Activated CD4-positive, alpha-beta T cell treated with anti-CD3 and anti-CD28 coated beads, Interleukin-2, amount 50 U/mL, for 48 hours (primary cell): ENCODE results near the gene KIF6.

Source experiments
- DNase-seq, 2 experiments: peaks; one replicate each; pipeline ENCODE4 v3.0.0-alpha.2; 2020

KIF6 gene

DNA sequence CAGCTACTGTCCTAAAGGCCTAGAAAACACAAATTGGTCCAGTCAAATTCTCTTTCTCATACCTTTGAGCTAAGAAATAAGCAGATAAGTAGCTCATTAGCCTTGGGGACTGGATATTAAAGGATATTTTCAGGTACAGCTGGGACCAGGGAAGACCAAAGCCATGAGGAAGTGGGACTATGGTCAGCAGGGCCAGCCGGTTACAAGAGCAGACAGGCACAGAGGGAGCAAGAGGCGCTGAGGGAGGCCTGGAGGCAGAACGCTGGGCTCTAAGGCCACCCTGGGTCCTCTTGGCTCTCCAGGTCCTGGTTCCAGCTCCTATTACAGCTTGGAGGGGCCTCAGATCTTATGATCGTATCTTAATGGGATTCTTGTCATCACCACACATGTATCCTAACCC lies 314.2 kb downstream of the KIF6 start:
- DNase-seq = no peak

DNA sequence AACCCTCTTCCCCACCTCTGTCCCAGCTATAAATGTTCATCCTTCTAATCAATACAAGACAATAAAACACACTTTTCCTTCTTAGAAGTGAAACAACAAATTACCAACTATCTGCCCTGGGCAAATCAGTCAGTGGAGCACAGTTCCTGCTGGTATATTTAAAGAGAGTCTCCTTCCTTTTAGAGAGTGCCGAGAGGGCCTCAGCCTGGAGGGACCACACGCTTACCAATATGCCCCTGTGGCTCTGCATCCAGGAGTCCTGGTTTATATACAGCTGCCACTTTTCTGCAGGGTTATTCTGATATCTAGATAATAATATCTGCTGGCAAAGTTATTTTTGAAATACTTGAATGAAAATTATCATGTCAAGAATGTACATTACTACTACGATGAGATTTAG lies 315.3 kb downstream of the KIF6 start:
- DNase-seq = no peak

DNA sequence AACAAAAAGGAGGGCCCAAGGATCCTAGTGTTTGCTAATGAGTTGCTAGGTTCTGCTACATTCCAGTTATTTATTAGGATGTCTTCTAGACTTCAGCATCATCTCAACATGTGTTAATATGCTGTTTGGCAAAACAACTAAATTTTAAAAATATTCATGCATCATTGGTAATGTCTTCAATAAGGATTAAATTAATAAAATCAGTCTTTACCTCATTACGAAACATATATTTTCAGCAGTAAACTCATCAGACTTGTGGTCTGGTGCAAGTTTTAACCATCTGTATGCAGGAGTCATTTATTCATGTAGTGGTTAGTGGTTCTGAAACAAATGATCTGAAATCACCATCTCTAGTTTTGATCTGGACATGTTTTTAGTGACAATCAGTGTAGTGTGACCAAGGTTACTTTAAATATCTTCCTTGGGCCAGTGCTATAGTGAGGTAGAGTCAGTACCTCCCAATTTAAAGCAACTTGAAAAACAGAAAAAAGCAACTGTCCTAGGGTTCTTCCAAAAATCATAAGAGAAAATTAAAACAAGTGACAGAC lies 317.7 kb downstream of the KIF6 start:
- DNase-seq = no peak

DNA sequence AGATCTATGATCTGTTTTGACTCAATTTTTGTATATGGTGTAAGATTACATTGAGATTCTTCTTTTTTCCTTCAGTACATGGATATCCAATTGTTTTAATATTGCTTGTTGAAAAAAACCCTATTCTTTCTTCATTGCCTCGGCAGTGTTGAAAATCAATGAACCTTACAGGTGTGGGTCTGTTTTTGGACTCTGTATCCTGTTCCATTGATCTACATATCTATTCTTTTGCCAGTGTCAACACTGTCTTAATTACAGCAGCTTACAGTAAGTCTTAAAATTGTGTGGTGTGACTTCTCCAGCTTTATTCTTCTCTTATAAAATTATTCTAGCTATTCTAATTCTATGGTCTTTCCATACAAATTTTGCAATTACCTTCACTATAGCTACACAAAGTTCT lies 320.9 kb downstream of the KIF6 start:
- no peak for DNase-seq

DNA sequence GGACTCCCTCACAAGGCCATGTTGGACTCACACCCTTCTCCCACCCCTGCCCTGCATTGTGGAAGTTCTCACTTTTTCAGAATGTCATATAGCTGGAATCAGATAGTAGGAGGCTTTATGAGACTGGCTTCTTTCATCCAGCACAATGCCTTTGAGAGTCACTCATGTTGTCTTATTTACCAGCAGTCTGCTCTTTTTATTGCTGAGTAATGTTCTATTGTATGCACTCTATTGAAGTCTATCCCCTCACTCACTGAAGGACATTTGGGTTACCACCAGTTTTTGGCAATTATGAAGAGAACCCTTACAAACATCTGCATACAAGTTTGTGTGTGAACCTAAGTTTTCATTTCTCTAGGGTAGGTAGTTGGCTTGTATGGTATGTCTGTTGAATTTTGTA lies 321.9 kb downstream of the KIF6 start:
- no peak for DNase-seq

DNA sequence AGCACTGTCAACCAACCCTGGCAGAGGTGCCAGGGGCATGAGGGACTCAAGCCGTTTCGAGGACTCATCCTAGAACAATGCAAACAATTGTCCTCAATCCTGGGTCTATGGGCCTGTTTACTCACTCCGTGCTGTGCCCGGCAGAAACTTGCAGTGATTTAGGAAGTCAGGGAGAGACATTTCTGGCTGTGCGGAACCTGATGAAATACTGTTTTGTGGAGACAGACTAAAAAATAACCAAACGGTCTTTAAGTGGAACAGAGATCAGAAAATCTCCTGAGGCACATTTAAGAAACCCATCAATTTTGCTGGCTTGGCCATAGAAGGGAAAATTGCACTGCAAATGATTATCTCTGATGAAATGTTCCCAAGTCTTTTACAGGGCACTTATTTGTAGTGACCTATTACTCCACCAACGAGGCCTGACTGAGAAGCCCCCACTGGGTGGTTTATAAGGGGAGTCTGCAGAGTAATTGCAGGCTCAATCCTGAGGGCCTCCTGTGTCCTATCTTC lies 322.9 kb downstream of the KIF6 start:
- DNase-seq = no peak

DNA sequence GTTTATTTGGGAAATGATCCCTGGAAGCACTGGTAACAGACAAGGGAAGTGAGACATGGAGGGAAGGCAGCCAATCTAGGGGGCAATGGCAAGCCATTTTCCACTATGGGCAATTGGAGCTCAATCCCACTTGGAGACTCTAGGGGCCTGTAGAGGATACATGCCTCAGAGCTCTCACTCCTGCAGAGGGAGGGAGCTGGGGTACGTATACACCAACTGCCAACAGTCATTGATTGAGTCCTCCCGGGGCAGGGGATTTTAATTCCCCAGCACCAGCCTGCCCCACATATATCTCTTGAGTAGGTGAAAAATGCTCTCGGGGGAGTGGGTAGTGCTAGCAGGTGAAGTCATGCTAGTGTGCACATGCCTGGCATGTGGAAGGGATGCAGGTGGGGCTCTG lies 323.8 kb downstream of the KIF6 start:
- no peak for DNase-seq

DNA sequence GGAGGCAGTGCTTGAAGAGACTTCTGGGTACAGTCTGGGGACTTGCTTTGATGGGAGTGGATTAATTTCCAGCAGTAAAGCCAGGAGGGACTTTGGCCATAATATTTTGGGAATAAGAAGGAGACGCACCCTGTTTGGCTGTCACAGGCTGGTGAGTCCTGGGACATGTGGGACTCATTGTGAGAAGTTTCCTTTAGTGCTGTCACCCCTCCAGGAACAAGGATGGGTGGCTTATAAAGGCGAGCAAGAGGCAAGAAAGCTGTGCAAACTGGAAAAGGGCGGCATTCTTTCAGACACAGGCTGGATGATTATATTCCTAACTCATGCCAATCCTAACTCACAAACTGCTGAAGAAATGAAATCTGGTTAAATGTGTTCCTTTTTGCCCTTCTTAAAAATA lies 325.2 kb downstream of the KIF6 start:
- DNase-seq = no peak

DNA sequence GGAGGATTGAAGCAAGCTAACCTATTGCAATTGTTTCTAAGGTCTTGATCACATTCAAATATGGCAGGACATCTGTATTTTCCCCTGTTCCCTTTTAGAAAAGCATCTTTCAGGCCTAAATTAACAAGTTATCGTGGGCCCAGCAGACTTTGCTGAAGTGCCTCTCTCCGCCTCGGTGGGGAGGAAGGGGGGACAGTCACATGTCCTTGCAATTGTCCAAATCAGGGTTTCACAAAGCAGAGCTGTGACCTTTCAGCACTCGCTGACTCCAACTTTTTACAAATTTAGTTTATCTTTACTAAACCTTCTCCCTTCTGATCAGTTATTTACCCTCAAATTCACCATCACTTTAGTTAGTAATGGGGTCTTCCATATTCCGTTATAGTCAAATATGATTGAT lies 328.4 kb downstream of the KIF6 start:
- no peak for DNase-seq

DNA sequence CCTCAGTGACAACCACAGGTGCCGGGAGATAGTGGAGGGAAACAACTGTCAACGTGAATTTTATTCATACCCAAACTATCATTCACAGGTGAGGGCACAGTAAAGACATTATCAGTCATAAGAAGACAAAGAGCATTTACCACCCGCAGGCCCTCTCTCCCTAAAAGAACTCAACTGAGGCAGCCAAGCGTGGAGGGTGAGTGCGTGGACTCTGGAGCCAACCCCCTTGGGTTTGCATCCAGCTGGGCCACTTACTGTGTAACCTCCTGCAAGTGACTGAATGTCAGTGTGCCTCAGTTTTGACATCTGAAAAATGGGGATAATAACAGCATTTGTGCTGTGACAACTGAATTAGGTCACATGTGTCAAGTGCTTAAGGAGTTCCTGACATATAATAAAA lies 332.1 kb downstream of the KIF6 start:
- DNase-seq = no peak

DNA sequence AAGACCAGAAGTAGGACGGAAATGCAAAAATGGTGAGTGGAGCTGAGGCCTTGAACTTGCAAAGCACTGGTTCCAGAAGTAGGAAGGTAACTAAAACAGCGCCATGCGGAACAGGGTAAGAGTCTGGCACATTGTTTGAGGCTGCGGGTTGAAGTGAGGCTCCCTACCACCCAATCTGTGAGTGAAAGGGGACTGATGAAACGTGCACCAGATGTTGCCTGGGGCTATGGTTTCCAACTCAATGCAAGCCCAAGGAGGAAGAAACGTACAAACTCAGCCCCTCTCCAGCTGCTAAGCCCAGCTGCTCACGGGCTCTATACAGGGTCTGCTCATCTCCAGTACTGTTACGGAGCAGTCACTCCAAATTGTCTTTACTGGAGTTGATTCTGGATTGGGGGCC lies 334.0 kb downstream of the KIF6 start:
- no peak for DNase-seq

DNA sequence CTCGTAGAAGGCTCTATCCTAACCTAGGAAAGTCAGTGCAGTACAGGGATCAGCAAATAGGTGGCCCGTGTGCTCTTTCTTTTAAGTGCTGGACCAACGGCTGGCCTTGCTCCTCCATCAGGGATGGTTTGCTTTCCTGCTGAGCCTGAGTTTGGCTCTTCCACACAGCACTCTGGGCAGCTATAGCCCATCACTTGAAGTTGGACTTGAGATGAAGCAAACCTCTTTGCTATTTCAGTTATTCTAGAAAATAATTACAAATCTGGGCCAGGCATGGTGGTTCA lies 335.8 kb downstream of the KIF6 start:
- DNase-seq = no peak

DNA sequence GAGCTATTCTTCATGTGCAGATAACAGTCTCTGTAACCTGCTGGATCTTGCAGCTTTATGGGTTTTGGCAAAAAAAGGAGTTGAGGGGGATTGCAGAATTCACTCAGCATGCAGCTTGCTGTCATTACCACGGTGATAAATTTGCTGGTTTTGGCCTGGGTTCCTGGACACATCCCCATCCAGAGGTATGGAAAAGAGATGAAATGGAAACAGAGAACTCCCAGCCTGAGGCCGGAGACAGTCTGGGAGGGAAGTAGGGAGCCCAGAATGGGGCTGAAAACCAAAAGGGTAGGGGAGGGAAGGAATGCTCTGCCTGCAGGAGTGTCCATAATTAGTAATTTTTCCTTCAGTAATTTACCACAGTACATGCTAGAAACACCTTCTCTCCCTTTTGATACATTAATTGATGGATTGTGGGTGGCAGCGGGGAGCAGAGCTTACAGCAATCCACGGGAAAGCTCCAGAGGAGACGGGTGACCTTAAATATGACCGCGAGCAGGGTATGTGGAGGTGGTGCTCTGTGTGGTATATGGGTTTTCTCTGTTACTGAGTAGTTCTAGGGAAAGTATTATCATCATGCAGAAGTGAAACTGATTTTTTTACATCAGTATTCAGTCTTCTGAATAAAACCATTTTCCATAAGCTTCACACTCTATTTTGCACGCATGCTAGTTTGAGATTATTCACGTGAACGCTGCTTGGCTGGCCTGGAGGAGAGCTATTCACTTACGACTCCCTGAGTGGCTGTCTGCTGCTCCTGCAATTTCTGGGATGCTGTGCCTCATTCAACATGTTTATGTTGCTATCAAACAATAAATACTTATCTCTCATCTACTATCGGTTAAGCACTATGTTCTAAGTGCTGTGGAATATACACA lies 336.4 kb downstream of the KIF6 start:
- no peak for DNase-seq

DNA sequence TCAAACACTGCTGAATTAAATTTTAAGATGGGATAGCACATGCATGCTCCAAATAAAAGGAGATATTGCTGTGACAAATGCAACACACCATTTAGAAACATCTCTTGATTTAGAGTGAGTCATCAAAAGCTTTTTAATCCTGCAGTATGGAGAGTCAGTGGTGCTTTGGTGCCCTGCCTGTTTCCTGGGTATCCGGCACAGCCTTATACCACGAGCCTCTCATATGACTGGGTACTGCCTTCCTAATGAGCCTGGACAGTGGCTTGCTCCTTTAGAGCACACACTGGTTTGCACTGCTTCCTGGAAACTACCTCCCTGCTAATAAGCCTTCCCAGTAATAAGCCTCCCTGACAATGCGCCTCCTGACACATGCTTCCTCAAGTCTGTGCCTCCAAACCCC lies 337.4 kb downstream of the KIF6 start:
- no peak for DNase-seq

DNA sequence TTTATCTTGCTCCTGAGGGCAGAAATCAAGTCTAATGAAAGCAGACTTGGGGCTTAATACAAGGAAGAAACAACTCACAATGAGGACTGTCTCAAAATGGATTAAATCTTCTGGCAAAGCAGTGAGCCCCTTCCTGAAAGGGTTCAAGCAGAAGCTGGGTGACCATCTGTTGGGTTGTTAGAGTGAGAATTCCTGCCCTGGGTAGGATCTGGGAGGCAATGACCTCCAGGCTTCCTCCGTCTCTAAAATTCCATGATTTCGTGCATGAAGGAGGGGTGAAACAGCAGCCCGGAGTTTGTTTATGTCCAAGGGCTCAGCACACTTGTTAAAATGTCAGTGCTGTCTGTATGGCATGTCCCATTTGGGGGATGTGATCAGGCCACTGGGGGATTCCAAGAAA lies 338.7 kb downstream of the KIF6 start:
- DNase-seq = no peak

DNA sequence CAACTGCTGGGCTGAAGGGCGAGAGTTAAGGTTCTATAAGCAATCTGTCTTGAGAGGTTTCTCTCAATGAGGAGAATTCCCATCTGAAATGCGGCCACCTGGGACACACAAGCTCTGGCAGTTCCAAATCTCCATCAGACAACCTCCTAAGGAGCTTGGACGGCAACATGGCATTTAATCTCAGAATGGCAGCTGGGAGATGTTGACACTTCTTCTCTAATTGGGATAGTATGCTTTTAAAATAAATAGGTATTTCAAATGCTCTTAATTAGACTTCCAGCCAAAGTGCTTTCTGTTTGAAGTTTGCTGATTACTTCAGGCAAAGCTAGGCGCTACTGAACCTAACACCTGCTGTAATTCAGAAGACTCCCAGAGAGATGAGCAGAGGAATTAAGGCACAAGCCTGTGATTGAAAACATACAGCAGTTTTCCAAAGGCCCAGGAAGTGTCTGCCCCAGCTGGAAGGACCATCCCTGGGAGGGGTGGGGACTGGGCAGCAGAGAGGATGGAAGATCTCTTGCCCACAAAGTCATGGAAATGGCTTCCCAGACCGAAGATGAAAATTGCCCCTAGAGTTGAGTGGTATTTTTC lies 343.6 kb downstream of the KIF6 start:
- no peak for DNase-seq

DNA sequence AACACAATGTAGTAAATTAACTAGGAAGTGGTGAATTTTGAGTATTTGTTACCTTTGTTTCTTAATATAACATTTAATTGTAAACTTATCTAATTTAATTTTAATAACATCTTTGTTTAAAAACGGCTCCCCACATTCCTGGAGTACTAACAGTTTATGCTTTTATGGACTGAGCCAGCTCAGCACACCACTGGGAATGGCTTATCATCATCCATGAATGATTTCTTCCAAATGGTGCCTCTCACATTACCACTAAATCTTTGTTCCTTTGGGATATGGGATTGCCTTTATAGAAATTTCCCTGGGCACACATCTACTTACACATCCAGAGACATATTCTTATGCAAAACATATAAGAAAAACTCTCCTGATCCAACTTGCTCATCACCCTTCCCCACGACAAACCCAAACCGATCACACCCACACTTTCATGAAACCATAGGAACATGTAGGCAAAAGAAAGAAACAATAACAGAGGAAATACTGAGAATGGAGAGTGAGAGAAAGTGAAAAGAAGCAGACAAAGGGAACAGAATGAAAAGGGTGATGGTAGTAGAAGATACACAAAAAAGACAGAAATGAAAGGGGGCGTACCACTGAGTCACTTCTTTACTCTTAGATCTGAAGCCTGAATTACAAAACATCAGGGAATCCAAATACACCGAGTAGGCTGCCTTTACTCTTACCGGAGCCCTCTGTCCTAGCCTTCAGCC lies 344.2 kb downstream of the KIF6 start:
- DNase-seq = no peak

DNA sequence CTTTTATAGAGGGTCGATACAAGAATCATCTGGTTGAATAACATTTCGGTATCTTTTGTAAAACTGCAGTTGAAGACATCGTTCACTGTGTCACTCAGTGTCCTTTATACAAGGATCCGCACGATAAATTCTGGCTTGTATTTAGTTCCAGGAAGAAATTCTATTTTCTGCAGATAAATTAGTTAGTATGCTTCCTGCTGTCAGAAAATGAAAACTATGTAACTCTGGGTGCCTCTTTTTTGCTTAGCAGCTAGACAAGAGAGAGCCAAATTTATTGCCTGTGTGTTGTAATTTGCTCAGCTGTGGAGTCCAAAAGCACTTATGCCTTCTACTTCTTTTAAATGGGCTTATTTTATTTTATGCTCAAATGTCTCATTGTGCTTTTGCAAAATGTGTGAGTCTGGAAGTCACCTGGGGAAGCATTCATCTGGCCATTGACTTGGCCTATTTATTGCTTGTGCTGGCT lies 346.2 kb downstream of the KIF6 start:
- no peak for DNase-seq

DNA sequence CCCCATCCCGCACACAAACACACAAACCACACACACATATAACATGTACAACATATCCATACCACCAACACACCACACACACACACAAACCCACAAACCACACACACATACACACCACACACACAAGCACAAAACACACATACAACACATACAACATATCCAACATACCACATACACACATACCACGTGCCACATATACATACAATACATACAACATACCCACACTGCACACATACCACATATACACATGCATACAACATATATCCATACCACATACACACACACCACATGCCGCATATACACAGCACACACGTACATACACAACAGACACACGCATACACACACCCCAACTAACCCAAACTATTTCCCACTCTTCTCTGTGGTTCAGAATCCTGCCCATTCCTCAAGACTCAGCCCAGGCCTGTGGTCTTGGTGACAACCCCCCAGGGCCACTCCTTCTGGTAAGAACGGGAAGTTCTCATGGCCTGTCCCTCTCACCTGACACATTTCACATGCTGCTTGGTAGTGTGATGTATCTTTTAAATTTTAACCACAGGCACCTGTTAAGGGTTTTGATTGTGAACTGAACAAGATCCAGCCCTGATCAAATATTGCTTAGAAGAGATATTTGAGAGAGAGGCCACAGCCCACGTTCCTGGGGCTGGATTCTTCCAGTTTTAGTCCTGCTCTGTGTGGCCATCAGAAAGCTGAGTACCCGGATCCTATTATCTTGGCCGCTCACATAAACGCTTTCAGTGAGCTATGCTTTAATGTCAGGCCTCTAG lies 346.8 kb downstream of the KIF6 start:
- DNase-seq = no peak

DNA sequence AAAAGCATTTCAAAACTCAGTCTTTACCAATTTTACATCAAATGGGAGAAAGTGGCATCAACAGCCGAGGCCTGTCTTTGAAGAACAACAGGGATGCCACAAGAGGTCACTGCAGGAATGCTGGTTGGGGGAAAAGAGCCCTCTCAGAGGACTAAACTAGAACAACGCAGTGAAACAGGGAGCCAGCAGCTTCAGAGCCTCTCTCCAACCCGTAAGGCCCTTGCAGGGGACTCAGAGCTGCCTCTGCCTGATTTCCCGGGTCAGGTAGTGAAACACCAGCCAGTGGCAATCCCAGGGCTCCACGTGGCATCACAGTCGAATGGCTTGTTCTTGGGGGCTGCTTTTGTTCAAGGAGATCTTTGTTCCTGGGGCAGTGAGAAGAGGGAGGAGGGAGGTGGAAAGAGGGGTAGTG lies 347.7 kb downstream of the KIF6 start:
- DNase-seq = no peak

DNA sequence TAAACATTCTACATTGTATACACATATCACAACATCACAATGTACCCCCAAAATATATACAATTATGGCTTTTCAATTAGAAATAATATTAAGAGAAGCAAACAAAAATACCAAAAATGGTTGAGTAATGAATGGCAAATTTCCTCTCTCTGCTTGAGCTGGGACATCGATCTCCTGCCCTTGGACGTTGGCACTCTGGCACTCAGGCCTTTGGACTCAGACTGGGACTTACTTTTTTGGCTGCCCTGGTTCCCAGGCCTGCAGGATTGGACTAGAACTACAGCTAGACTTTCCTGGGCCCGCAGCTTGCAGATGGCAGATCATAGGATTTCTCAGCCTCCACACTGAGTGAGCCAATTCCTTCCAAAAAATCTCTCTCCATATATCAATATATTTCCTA lies 349.8 kb downstream of the KIF6 start:
- DNase-seq = no peak

DNA sequence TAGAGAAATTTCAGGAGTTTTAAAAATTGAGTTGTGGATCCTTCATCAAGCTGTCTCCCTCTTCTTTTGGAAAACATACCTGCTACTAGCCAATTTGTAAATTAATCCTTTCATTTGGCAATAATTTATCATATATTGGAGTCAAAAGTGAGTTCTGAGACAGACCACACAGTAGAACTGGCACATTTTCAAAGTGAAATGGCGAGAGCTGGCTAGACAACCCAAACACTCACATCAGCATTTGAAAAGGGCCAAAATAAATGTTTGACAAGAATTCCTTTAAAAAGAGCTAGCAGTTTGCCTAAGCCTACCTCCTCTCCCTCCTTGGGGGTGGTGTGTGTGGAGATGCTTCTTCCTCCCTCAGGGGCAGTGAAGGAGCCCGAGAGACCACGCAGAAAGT lies 354.8 kb downstream of the KIF6 start:
- no peak for DNase-seq

DNA sequence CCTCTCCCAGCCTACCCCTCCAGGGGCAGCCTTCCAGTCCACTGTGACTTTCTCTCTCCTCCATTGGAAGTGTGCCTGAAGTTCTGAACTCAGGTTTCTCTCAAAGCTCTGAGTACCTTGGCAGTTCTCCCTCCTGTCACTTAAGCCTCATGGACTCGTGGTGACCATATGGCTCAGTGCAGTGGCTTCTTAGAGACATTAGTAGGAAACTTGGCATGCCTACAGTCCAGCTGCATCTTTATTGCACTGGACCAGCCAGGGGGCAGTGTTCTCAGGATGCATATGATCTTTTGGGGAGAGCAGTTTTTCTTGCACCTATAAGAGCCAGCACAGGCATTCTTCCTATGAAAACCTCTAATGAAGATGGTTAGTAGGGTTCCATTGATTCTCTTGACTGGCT lies 355.2 kb downstream of the KIF6 start:
- no peak for DNase-seq
